Measurements from ENCODE around the gene TFAP2C. TPM values are rescaled to one million over a fixed set of nuclear protein-coding genes. Genes with fewer than 3 reads are reported as not detected.

TFAP2C gene
- polyA plus RNA-seq, 1 donor (not counting 4 experiments of a cell fraction or from before 2014, with no cell fraction given): 11.5 TPM

GRCh38 chr20:56628015-56628872, 862 bp upstream of the TFAP2C start:
- no peaks in the 10 kb centered on the region for H3K9me1 ChIP-seq (ENCODE audit: control insufficient read depth, extremely low read depth, insufficient read depth, low read length)
- H3K9ac ChIP-seq (ENCODE audit: control insufficient read depth, extremely low read depth, insufficient read depth, low read length): peak overlapping the region; percentile 99
- FAIRE-seq (no peak), DNase-seq (ENCODE audit: low read depth, low spot score) (no peak)
- dilution Hi-C loops (cut with MboI; ENCODE audit: extremely low pct_ligation_motif_present, low sequenced_read_pairs): no loop called here
- no peaks in the 10 kb centered on the region for H4K20me1 ChIP-seq (ENCODE audit: control insufficient read depth, extremely low read depth, insufficient read depth, low read length)
- peaks cover 22% of the 10 kb centered on the region for H3K4me1 ChIP-seq (ENCODE audit: control insufficient read depth, extremely low read depth, insufficient read depth, low read length)
- TF ChIP-seq CTCF (optimal IDR thresholded peaks at IDR 0.05 in 1 of 3, IDR thresholded peaks at IDR 0.05 in 1 of 3, conservative IDR thresholded peaks at IDR 0.05 in 1 of 3; ENCODE audit: extremely low read depth in 1 of 3, insufficient read depth in 2 of 3, low read length in 3 of 3) (no peak), EZH2 (IDR thresholded peaks at IDR 0.05; ENCODE audit: low read length) (no peak)
- peaks cover 0 to 6% of the 10 kb centered on the region in 2 experiments for H3K36me3 ChIP-seq (ENCODE audit: control insufficient read depth in 2 of 2, extremely low read depth in 1 of 2, insufficient read depth in 2 of 2, low read length in 2 of 2)
- peak overlapping the region; percentile 76 to 100 (median 97) for H3K4me3 ChIP-seq (ENCODE audit: control insufficient read depth in 2 of 3, extremely low read depth in 1 of 3, insufficient read depth in 2 of 3, low read depth in 1 of 3, low read length in 3 of 3)
- peaks cover 41% of the 10 kb centered on the region for H3K79me2 ChIP-seq (ENCODE audit: control insufficient read depth, insufficient read depth, low read length)
- peak overlapping the region; percentile 86 for H2AFZ ChIP-seq (ENCODE audit: control insufficient read depth, low read length)
- no peaks in the 10 kb centered on the region for H3K9me3 ChIP-seq (ENCODE audit: control insufficient read depth, low read depth, low read length)
- H3K4me2 ChIP-seq (ENCODE audit: control insufficient read depth, extremely low read depth, insufficient read depth, low read depth, low read length): peak overlapping the region; percentile 95
- peaks cover 4% of the 10 kb centered on the region for H3K27me3 ChIP-seq (ENCODE audit: control insufficient read depth, extremely low read depth, insufficient read depth, low read length)
- peak overlapping the region; percentile 96 for H3K27ac ChIP-seq (ENCODE audit: control insufficient read depth, insufficient read depth, low read length)

- no peak for FAIRE-seq
- no peaks in the 10 kb centered on the region for H3K9me3 ChIP-seq (ENCODE audit: control insufficient read depth, low read depth, low read length)
- H3K36me3 ChIP-seq (ENCODE audit: control insufficient read depth in 2 of 2, extremely low read depth in 1 of 2, insufficient read depth in 2 of 2, low read length in 2 of 2): peaks cover 1 to 12% of the 10 kb centered on the region in 2 experiments
- dilution Hi-C loops (cut with MboI; ENCODE audit: extremely low pct_ligation_motif_present, low sequenced_read_pairs): no loop called here
- peaks cover 4% of the 10 kb centered on the region for H3K27me3 ChIP-seq (ENCODE audit: control insufficient read depth, extremely low read depth, insufficient read depth, low read length)
- no peak for DNase-seq (ENCODE audit: low read depth, low spot score)
- H3K27ac ChIP-seq (ENCODE audit: control insufficient read depth, insufficient read depth, low read length): peak overlapping the region; percentile 96
- peaks cover 54% of the 10 kb centered on the region for H3K79me2 ChIP-seq (ENCODE audit: control insufficient read depth, insufficient read depth, low read length)
- TF ChIP-seq EZH2 (IDR thresholded peaks at IDR 0.05; ENCODE audit: low read length) (no peak), CTCF (optimal IDR thresholded peaks at IDR 0.05 in 1 of 3, IDR thresholded peaks at IDR 0.05 in 1 of 3, conservative IDR thresholded peaks at IDR 0.05 in 1 of 3; ENCODE audit: extremely low read depth in 1 of 3, insufficient read depth in 2 of 3, low read length in 3 of 3) (no peak)
- H4K20me1 ChIP-seq (ENCODE audit: control insufficient read depth, extremely low read depth, insufficient read depth, low read length): no peaks in the 10 kb centered on the region
- H3K4me3 ChIP-seq (ENCODE audit: control insufficient read depth in 2 of 3, extremely low read depth in 1 of 3, insufficient read depth in 2 of 3, low read depth in 1 of 3, low read length in 3 of 3): peak overlapping the region; percentile 93 to 100 (median 97)
- no peaks in the 10 kb centered on the region for H3K9me1 ChIP-seq (ENCODE audit: control insufficient read depth, extremely low read depth, insufficient read depth, low read length)
- peaks cover 32% of the 10 kb centered on the region for H3K4me1 ChIP-seq (ENCODE audit: control insufficient read depth, extremely low read depth, insufficient read depth, low read length)
- H3K4me2 ChIP-seq (ENCODE audit: control insufficient read depth, extremely low read depth, insufficient read depth, low read depth, low read length): peak overlapping the region; percentile 95
- peak overlapping the region; percentile 56 for H2AFZ ChIP-seq (ENCODE audit: control insufficient read depth, low read length)
- peak overlapping the region; percentile 99 for H3K9ac ChIP-seq (ENCODE audit: control insufficient read depth, extremely low read depth, insufficient read depth, low read length)
Observed at GRCh38 chr20:56629464-56630085, 469 bp downstream of the TFAP2C start.

Data from keratinocyte (primary cell).